HepG2 (cell line): Measurements from ENCODE around the gene PPIA. TPM values are rescaled to one million over a fixed set of nuclear protein-coding genes. Genes with fewer than 3 reads are reported as not detected.

ENCODE experiments used
- ARID2 ChIP-seq: sonication (generic); formaldehyde crosslinking; IDR thresholded peaks from 2 replicates; pipeline ENCODE4 v1.8.1; 2022; ENCODE audit warnings: mild to moderate bottlenecking, missing genetic modification reagents, borderline replicate concordance
- FOXA3 ChIP-seq: IDR thresholded peaks from 2 replicates; pipeline ENCODE4 v1.6.1; 2016; ENCODE audit warnings: missing genetic modification reagents, missing compliant biosample characterization
- FOXM1 ChIP-seq: sonication (generic); formaldehyde crosslinking; IDR thresholded peaks from 2 replicates; pipeline ENCODE4 v1.5.0; 2020; ENCODE audit warnings: missing genetic modification reagents
- JUN ChIP-seq: sonication (generic); formaldehyde crosslinking; IDR thresholded peaks from 2 replicates; pipeline ENCODE4 v1.4.0; 2020; ENCODE audit warnings: mild to moderate bottlenecking, missing genetic modification reagents
- MYNN ChIP-seq: sonication (generic); formaldehyde crosslinking; IDR thresholded peaks from 2 replicates; pipeline ENCODE4 v1.4.0; 2020; ENCODE audit warnings: mild to moderate bottlenecking, low read depth, missing genetic modification reagents
- NCOA5 ChIP-seq: sonication (generic); formaldehyde crosslinking; IDR thresholded peaks from 2 replicates; pipeline ENCODE4 v1.4.0; 2020; ENCODE audit warnings: missing genetic modification reagents
- NFE2 ChIP-seq: sonication (generic); formaldehyde crosslinking; IDR thresholded peaks from 2 replicates; pipeline ENCODE4 v1.4.0; 2020; ENCODE audit warnings: missing genetic modification reagents
- PCBP2 ChIP-seq: fragments of 200-400 bp; formaldehyde crosslinking; optimal IDR thresholded peaks from 2 replicates; pipeline ENCODE3; 2018; ENCODE audit warnings: low read length, low read depth; ENCODE audit not compliant: poor library complexity, severe bottlenecking
- POLR2AphosphoS2 ChIP-seq: IDR thresholded peaks from 2 replicates; pipeline ENCODE4 v1.6.1; 2011; ENCODE audit warnings: low read depth, low read length, improper control_type of control experiment
- SMAD3 ChIP-seq: sonication (generic); formaldehyde crosslinking; IDR thresholded peaks from 2 replicates; pipeline ENCODE4 v1.4.0; 2020; ENCODE audit warnings: missing genetic modification reagents
- SSRP1 ChIP-seq: IDR thresholded peaks from 2 replicates; pipeline ENCODE4 v1.6.1; 2016; ENCODE audit warnings: control low read depth
- ZNF138 ChIP-seq: sonication (generic); formaldehyde crosslinking; IDR thresholded peaks from 2 replicates; pipeline ENCODE4 v1.5.0; 2020; ENCODE audit warnings: mild to moderate bottlenecking, low read depth, missing genetic modification reagents
- ZNF335 ChIP-seq: sonication (generic); formaldehyde crosslinking; IDR thresholded peaks from 2 replicates; pipeline ENCODE4 v1.4.0; 2020; ENCODE audit warnings: missing genetic modification reagents
- ZNF451 ChIP-seq: sonication (generic); formaldehyde crosslinking; IDR thresholded peaks from 2 replicates; pipeline ENCODE4 v1.5.0; 2020; ENCODE audit warnings: mild to moderate bottlenecking, missing genetic modification reagents
- ZNF543 ChIP-seq: sonication (generic); formaldehyde crosslinking; IDR thresholded peaks from 2 replicates; pipeline ENCODE4 v1.4.0; 2020; ENCODE audit warnings: mild to moderate bottlenecking, missing genetic modification reagents
- ZNF558 ChIP-seq: sonication (generic); formaldehyde crosslinking; IDR thresholded peaks from 2 replicates; pipeline ENCODE4 v1.9.0; 2022; ENCODE audit warnings: mild to moderate bottlenecking, missing genetic modification reagents, borderline replicate concordance
- ZNF598 ChIP-seq: sonication (generic); formaldehyde crosslinking; IDR thresholded peaks from 2 replicates; pipeline ENCODE4 v1.5.1; 2020; ENCODE audit warnings: mild to moderate bottlenecking, missing genetic modification reagents, borderline replicate concordance
- ZNF775 ChIP-seq: sonication (generic); formaldehyde crosslinking; IDR thresholded peaks from 2 replicates; pipeline ENCODE4 v1.4.0; 2020; ENCODE audit warnings: missing genetic modification reagents, mild to moderate bottlenecking, moderate library complexity, borderline replicate concordance
- ZSCAN29 ChIP-seq: sonication (generic); formaldehyde crosslinking; conservative IDR thresholded peaks from 2 replicates; pipeline ENCODE4 v1.4.0; 2020; ENCODE audit warnings: mild to moderate bottlenecking, missing genetic modification reagents
- polyA plus RNA-seq, 8 experiments: library from polyadenylated mRNA; depleted of rRNA in 3 of 8; stranded (reverse) in 7 of 8; unstranded in 1 of 8; fragments of >200 nt; fragmentation: Illumina TruSeq in 4 of 8; extraction: Trizol in 4 of 8; gene quantifications; 2 replicates each; pipeline versions ENCODE4 v1.2.1 to v1.2.3, GENCODE V29; 2011 to 2016; ENCODE audit warnings: low read depth in 4 of 8, missing spikeins in 1 of 8, mixed read lengths in 1 of 8; ENCODE audit not compliant: insufficient read depth in 1 of 8
- total RNA-seq, 5 experiments: library from RNA; depleted of rRNA; stranded (reverse); fragments of >200 nt; fragmentation: Illumina TruSeq; extraction: Trizol; gene quantifications; 2 replicates each; pipeline ENCODE4 v1.2.3, GENCODE V29; 2016; ENCODE audit warnings: low read depth in 1 of 5
- TF ChIP-seq, protein P1 (sequence below): sonication (generic); formaldehyde crosslinking; IDR thresholded peaks from 2 replicates; pipeline ENCODE4 v1.5.1; 2020; ENCODE audit warnings: mild to moderate bottlenecking, missing genetic modification reagents, moderate library complexity
- TF ChIP-seq, protein P2 (sequence below): sonication (generic); formaldehyde crosslinking; IDR thresholded peaks from 2 replicates; pipeline ENCODE4 v1.4.0; 2020; ENCODE audit warnings: missing genetic modification reagents
- TF ChIP-seq, protein P3 (sequence below): sonication (generic); formaldehyde crosslinking; IDR thresholded peaks from 2 replicates; pipeline ENCODE4 v1.5.1; 2020; ENCODE audit warnings: mild to moderate bottlenecking, moderate library complexity, missing genetic modification reagents
- TF ChIP-seq, protein P4 (sequence below): sonication (generic); formaldehyde crosslinking; IDR thresholded peaks from 2 replicates; pipeline ENCODE4 v1.5.0; 2020; ENCODE audit warnings: missing genetic modification reagents
- TF ChIP-seq, protein P5 (sequence below): IDR thresholded peaks from 2 replicates; pipeline ENCODE4 v1.6.1; 2016; ENCODE audit warnings: missing compliant biosample characterization, missing genetic modification reagents, borderline replicate concordance

PPIA gene
- total and polyA plus RNA-seq, 2 of the 13 experiments (the other 11 are each of a cell fraction or from before 2014, with no cell fraction given), result 2,268 to 3,010 TPM

DNA sequence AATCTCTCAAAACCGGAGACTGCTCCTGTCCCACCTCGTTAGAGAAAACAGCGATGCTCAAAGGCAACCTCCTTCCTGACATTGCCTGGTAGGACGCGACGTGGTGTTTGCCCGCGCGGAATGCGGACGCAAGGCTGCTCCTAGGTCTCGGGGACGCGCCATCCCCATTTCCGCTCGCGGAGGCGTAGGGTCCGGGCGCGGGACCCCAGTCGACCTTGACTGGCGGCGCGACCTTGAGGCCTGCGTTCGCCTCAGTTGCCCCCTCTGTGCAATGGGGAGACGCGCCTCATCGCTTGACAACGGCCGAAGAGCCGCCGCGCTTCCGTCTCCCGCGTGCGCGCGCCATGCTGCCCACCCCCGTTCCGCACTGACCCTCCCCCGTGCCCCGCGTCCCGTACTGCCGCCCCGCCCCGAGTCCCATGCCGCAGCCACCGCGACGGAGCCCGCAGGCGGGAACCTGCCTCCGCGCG, 412 bp upstream of the PPIA start (continued):
- TF ChIP-seq, protein P1, sequence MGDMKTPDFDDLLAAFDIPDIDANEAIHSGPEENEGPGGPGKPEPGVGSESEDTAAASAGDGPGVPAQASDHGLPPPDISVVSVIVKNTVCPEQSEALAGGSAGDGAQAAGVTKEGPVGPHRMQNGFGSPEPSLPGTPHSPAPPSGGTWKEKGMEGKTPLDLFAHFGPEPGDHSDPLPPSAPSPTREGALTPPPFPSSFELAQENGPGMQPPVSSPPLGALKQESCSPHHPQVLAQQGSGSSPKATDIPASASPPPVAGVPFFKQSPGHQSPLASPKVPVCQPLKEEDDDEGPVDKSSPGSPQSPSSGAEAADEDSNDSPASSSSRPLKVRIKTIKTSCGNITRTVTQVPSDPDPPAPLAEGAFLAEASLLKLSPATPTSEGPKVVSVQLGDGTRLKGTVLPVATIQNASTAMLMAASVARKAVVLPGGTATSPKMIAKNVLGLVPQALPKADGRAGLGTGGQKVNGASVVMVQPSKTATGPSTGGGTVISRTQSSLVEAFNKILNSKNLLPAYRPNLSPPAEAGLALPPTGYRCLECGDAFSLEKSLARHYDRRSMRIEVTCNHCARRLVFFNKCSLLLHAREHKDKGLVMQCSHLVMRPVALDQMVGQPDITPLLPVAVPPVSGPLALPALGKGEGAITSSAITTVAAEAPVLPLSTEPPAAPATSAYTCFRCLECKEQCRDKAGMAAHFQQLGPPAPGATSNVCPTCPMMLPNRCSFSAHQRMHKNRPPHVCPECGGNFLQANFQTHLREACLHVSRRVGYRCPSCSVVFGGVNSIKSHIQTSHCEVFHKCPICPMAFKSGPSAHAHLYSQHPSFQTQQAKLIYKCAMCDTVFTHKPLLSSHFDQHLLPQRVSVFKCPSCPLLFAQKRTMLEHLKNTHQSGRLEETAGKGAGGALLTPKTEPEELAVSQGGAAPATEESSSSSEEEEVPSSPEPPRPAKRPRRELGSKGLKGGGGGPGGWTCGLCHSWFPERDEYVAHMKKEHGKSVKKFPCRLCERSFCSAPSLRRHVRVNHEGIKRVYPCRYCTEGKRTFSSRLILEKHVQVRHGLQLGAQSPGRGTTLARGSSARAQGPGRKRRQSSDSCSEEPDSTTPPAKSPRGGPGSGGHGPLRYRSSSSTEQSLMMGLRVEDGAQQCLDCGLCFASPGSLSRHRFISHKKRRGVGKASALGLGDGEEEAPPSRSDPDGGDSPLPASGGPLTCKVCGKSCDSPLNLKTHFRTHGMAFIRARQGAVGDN, result no peak; the same call in 1 of the 2 replicates
- no peak; the same call in 1 of the 2 replicates for TF ChIP-seq ZNF558 (CRISPR knock-in tag)
- no peak for TF ChIP-seq ZNF775
- TF ChIP-seq FOXM1 (CRISPR knock-in tag), result no peak
- TF ChIP-seq, protein P2, sequence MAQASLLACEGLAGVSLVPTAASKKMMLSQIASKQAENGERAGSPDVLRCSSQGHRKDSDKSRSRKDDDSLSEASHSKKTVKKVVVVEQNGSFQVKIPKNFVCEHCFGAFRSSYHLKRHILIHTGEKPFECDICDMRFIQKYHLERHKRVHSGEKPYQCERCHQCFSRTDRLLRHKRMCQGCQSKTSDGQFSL (CRISPR knock-in tag), result no peak
- TF ChIP-seq ARID2 (CRISPR knock-in tag), result no peak
- TF ChIP-seq MYNN, result no peak
- no peak for TF ChIP-seq POLR2AphosphoS2
- TF ChIP-seq SMAD3 (CRISPR knock-in tag), result no peak
- TF ChIP-seq ZNF138 (CRISPR knock-in tag), result no peak
- TF ChIP-seq NFE2, result no peak
- TF ChIP-seq ZNF543 (CRISPR knock-in tag), result no peak; the same call in 1 of the 2 replicates
- TF ChIP-seq JUN (CRISPR knock-in tag), result no peak
- TF ChIP-seq, protein P3, sequence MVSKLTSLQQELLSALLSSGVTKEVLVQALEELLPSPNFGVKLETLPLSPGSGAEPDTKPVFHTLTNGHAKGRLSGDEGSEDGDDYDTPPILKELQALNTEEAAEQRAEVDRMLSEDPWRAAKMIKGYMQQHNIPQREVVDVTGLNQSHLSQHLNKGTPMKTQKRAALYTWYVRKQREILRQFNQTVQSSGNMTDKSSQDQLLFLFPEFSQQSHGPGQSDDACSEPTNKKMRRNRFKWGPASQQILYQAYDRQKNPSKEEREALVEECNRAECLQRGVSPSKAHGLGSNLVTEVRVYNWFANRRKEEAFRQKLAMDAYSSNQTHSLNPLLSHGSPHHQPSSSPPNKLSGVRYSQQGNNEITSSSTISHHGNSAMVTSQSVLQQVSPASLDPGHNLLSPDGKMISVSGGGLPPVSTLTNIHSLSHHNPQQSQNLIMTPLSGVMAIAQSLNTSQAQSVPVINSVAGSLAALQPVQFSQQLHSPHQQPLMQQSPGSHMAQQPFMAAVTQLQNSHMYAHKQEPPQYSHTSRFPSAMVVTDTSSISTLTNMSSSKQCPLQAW (CRISPR knock-in tag), result no peak
- no peak for TF ChIP-seq SSRP1 (CRISPR knock-in tag)
- no peak; the same call in 1 of the 2 replicates for TF ChIP-seq ZSCAN29 (CRISPR knock-in tag)
- TF ChIP-seq, protein P4, sequence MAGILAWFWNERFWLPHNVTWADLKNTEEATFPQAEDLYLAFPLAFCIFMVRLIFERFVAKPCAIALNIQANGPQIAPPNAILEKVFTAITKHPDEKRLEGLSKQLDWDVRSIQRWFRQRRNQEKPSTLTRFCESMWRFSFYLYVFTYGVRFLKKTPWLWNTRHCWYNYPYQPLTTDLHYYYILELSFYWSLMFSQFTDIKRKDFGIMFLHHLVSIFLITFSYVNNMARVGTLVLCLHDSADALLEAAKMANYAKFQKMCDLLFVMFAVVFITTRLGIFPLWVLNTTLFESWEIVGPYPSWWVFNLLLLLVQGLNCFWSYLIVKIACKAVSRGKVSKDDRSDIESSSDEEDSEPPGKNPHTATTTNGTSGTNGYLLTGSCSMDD, result 0 out of 2 replicates have a peak, but pooled peaks have one; percentile 10
- TF ChIP-seq ZNF598 (CRISPR knock-in tag), result no peak
- TF ChIP-seq, protein P5, sequence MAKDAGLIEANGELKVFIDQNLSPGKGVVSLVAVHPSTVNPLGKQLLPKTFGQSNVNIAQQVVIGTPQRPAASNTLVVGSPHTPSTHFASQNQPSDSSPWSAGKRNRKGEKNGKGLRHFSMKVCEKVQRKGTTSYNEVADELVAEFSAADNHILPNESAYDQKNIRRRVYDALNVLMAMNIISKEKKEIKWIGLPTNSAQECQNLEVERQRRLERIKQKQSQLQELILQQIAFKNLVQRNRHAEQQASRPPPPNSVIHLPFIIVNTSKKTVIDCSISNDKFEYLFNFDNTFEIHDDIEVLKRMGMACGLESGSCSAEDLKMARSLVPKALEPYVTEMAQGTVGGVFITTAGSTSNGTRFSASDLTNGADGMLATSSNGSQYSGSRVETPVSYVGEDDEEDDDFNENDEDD (CRISPR knock-in tag), result peak; percentile 94; the same call in 1 of the 2 replicates
- TF ChIP-seq NCOA5 (CRISPR knock-in tag), result no peak
- no peak for TF ChIP-seq ZNF335 (CRISPR knock-in tag)
- no peak for TF ChIP-seq FOXA3 (CRISPR knock-in tag)
- TF ChIP-seq PCBP2, result no peak
- TF ChIP-seq ZNF451 (CRISPR knock-in tag), result peak; percentile 81
